MCF 10A (cell line): Measurements from ENCODE around the gene KCNG2. TPM values are rescaled to one million over a fixed set of nuclear protein-coding genes. Genes with fewer than 3 reads are reported as not detected.

Source experiments
- BruUV-seq: library from RNA; stranded (reverse); fragments of 400-500 nt; replicated peaks from 2 replicates; lab custom pipeline; 2021; lab: Mats Ljungman, UMichigan
- CTCF ChIA-PET: fragments of 300-600 bp; sonication (Branson Sonifier 250); formaldehyde crosslinking; extraction: SDS; loops from one replicate; lab custom pipeline; 2021; ENCODE audit warnings: antibody characterized with exemption, inconsistent platforms; lab: Yijun Ruan, JAX
- POLR2A ChIA-PET: fragments of 300-600, 350-650 bp; sonication (Branson Sonifier 250); formaldehyde crosslinking; extraction: SDS; loops from one replicate; lab custom pipeline; 2020; ENCODE audit warnings: antibody characterized with exemption, inconsistent platforms; lab: Yijun Ruan, JAX
- DNase-seq: peaks from one replicate; pipeline ENCODE4 v3.0.0-alpha.2; 2018; ENCODE audit not compliant: unreplicated experiment
- H3K27ac Mint-ChIP-seq: one replicate; pipeline ENCODE4 v1.8.0; 2022; ENCODE audit warnings: mild to moderate bottlenecking, low read depth, mixed read lengths; ENCODE audit not compliant: unreplicated experiment
- H3K27me3 Mint-ChIP-seq: one replicate; pipeline ENCODE4 v1.8.0; 2022; ENCODE audit warnings: mixed read lengths; ENCODE audit not compliant: insufficient read depth, unreplicated experiment
- H3K36me3 Mint-ChIP-seq: one replicate; pipeline ENCODE4 v1.8.0; 2022; ENCODE audit warnings: mild to moderate bottlenecking, moderate library complexity, mixed read lengths; ENCODE audit not compliant: insufficient read depth, unreplicated experiment
- H3K4me1 Mint-ChIP-seq: one replicate; pipeline ENCODE4 v1.8.0; 2022; ENCODE audit warnings: mixed read lengths; ENCODE audit not compliant: insufficient read depth, unreplicated experiment
- H3K4me3 Mint-ChIP-seq: one replicate; pipeline ENCODE4 v1.8.0; 2022; ENCODE audit warnings: mild to moderate bottlenecking, moderate library complexity, mixed read lengths; ENCODE audit not compliant: unreplicated experiment
- H3K9me3 Mint-ChIP-seq: one replicate; pipeline ENCODE4 v1.8.0; 2022; ENCODE audit warnings: mixed read lengths; ENCODE audit not compliant: unreplicated experiment
- CTCF ChIP-seq: fragments of 200-600 bp; IDR thresholded peaks from one replicate; pipeline ENCODE4 v1.8.0; 2022; ENCODE audit warnings: antibody characterized with exemption, mild to moderate bottlenecking; ENCODE audit not compliant: unreplicated experiment
- intact Hi-C: fragments of 100-400 bp; cut with micrococcal nuclease; formaldehyde crosslinking; loops from 2 replicates; pipeline ENCODE4 v1.14.1; 2022
- total RNA-seq: library from RNA; stranded (reverse); gene quantifications from 2 replicates; pipeline ENCODE4 v1.2.3, GENCODE V29; 2022

KCNG2 gene
- total RNA-seq, 1 experiment from 2014 or later = not detected

- no peak overlapping the region for H3K27ac Mint-ChIP-seq
- peaks cover 21% of the 10 kb centered on the region for H3K36me3 Mint-ChIP-seq
- no peak for DNase-seq
- TF ChIP-seq CTCF = no peak
- intact Hi-C loops = no loop called here
- peaks cover 6% of the 10 kb centered on the region for H3K4me1 Mint-ChIP-seq
- no peaks in the 10 kb centered on the region for H3K9me3 Mint-ChIP-seq
- ChIA-PET CTCF (interaction anchor here (0.6 to 0.8 kb wide), 4 partner anchors 83 to 531 kb away, joined by 3 read pairs; no protein-coding TSS in a partner anchor), POLR2A (no interaction called here)
- H3K27me3 Mint-ChIP-seq = no peaks in the 10 kb centered on the region
- H3K4me3 Mint-ChIP-seq = no peak overlapping the region
- BruUV-seq = no TSS peak
These were observed 149.5 kb downstream of the KCNG2 start for GRCh38 chr18:79947054-79947755.

GRCh38 chr18:79947881-79948610 is 150.3 kb downstream of the KCNG2 start:
- no peaks in the 10 kb centered on the region for H3K27me3 Mint-ChIP-seq
- CTCF ChIA-PET = interaction anchor here (0.7 to 1.8 kb wide), 3 partner anchors 12 to 130 kb away, joined by 3 to 6 read pairs (median 3); no protein-coding TSS in a partner anchor
- no peaks in the 10 kb centered on the region for H3K9me3 Mint-ChIP-seq
- no peak for DNase-seq
- peaks cover 6% of the 10 kb centered on the region for H3K4me1 Mint-ChIP-seq
- peaks cover 14% of the 10 kb centered on the region for H3K36me3 Mint-ChIP-seq
- intact Hi-C loops = no loop called here
- no peak overlapping the region for H3K27ac Mint-ChIP-seq
- H3K4me3 Mint-ChIP-seq = no peak overlapping the region
- no peak for TF ChIP-seq CTCF
- BruUV-seq = no TSS peak
- POLR2A ChIA-PET = no interaction called here

- Mint-ChIP-seq H3K36me3 (peaks cover 14% of the 10 kb centered on the region), H3K9me3 (no peaks in the 10 kb centered on the region), H3K27ac (no peak overlapping the region), H3K4me3 (no peak overlapping the region), H3K4me1 (peaks cover 6% of the 10 kb centered on the region), H3K27me3 (no peaks in the 10 kb centered on the region)
- intact Hi-C loops = no loop called here
- POLR2A ChIA-PET = interaction anchor here (0.5 to 3.4 kb wide), 2 partner anchors 40 to 44 kb away, joined by 7 to 32 read pairs; partner anchors contain the start of gene TXNL4A
- no peak for DNase-seq
- no TSS peak for BruUV-seq
- CTCF ChIA-PET = interaction anchor here (0.7 to 1.8 kb wide), 2 partner anchors 11 to 308 kb away, joined by 3 to 6 read pairs; no protein-coding TSS in a partner anchor
- no peak for TF ChIP-seq CTCF
These were observed 151.1 kb downstream of the KCNG2 start for GRCh38 chr18:79948719-79949411.

Other genes starting within 250 kb of the KCNG2 start
- 20.3 and 25.1 TPM in 2 replicates for gene CTDP1, start 118.1 kb upstream of the KCNG2 start, total RNA-seq
- 21.7 and 24.5 TPM in 2 replicates for gene SLC66A2, start 153.7 kb downstream of the KCNG2 start, total RNA-seq
- gene HSBP1L1, start 166.7 kb downstream of the KCNG2 start, total RNA-seq = 46.6 and 49.4 TPM in 2 replicates
- 207 and 245 TPM in 2 replicates for gene TXNL4A, start 190.6 kb downstream of the KCNG2 start, total RNA-seq
- gene RBFA, start 236.5 kb downstream of the KCNG2 start, total RNA-seq = 38.2 and 47.4 TPM in 2 replicates